ENCODE measurements around the gene SPX.

- TF ChIP-seq POLR2A (IDR thresholded peaks at IDR 0.05): no peak
- TF ChIP-seq, protein P1, sequence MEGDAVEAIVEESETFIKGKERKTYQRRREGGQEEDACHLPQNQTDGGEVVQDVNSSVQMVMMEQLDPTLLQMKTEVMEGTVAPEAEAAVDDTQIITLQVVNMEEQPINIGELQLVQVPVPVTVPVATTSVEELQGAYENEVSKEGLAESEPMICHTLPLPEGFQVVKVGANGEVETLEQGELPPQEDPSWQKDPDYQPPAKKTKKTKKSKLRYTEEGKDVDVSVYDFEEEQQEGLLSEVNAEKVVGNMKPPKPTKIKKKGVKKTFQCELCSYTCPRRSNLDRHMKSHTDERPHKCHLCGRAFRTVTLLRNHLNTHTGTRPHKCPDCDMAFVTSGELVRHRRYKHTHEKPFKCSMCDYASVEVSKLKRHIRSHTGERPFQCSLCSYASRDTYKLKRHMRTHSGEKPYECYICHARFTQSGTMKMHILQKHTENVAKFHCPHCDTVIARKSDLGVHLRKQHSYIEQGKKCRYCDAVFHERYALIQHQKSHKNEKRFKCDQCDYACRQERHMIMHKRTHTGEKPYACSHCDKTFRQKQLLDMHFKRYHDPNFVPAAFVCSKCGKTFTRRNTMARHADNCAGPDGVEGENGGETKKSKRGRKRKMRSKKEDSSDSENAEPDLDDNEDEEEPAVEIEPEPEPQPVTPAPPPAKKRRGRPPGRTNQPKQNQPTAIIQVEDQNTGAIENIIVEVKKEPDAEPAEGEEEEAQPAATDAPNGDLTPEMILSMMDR (IDR thresholded peaks at IDR 0.05 in 4 of 5, conservative IDR thresholded peaks at IDR 0.05 in 1 of 5): no peak
These were observed 42.6 kb upstream of the SPX start for GRCh38 chr12:21483531-21483930.
